Right lobe of liver (tissue), 4 donors: Measurements from ENCODE around the gene LPAR1.

Experiments
- POLR2A ChIP-seq: fragments of 450-650 bp; IDR thresholded peaks from one replicate; pipeline ENCODE4 v1.6.1; 2017; ENCODE audit warnings: antibody characterized with exemption, mild to moderate bottlenecking
- TF ChIP-seq, protein P1 (sequence below), 4 donors: fragments of 200-600 bp in 3 of 4; fragments of 450-650 bp in 1 of 4; IDR thresholded peaks; one replicate each; pipeline versions ENCODE4 v1.5.1 to v1.8.0; 2016 to 2022; ENCODE audit warnings: antibody characterized with exemption in 4 of 4, mild to moderate bottlenecking in 2 of 4
- donor health status: DM: no; HTN: no; CAD: no.
- donor health status: DM: no; HTN: no; CAD: no.
- donor health status: DM: no; HTN: yes; CAD: no.

- TF ChIP-seq, protein P1, sequence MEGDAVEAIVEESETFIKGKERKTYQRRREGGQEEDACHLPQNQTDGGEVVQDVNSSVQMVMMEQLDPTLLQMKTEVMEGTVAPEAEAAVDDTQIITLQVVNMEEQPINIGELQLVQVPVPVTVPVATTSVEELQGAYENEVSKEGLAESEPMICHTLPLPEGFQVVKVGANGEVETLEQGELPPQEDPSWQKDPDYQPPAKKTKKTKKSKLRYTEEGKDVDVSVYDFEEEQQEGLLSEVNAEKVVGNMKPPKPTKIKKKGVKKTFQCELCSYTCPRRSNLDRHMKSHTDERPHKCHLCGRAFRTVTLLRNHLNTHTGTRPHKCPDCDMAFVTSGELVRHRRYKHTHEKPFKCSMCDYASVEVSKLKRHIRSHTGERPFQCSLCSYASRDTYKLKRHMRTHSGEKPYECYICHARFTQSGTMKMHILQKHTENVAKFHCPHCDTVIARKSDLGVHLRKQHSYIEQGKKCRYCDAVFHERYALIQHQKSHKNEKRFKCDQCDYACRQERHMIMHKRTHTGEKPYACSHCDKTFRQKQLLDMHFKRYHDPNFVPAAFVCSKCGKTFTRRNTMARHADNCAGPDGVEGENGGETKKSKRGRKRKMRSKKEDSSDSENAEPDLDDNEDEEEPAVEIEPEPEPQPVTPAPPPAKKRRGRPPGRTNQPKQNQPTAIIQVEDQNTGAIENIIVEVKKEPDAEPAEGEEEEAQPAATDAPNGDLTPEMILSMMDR (IDR thresholded peaks at IDR 0.05) = no peak
- no peak for TF ChIP-seq POLR2A
Observed at GRCh38 chr9:110918316-110919049, 119.8 kb downstream of the LPAR1 start.
